Body of pancreas (tissue), 4 donors: Measurements from ENCODE around the gene TBC1D10A.
A peak's percentile ranks its signal among the peaks of the same experiment; 100 is the strongest.

Experiments used
- CTCF ChIP-seq, 7 experiments: fragments of 450-650 bp in 4 of 7; fragments of 200-600 bp in 3 of 7; sonication (generic) in 3 of 7; IDR thresholded peaks; one replicate each; pipeline ENCODE4 v1.5.1; 2016 to 2019; ENCODE audit warnings: antibody characterized with exemption in 7 of 7
- POLR2A ChIP-seq, 3 donors: fragments of 450-650 bp; IDR thresholded peaks; one replicate each; pipeline ENCODE4 v1.6.1; 2016; ENCODE audit warnings: antibody characterized with exemption in 3 of 3, mild to moderate bottlenecking in 2 of 3

GRCh38 chr22:30291058-30291892 is 35.5 kb downstream of the TBC1D10A start:
- TF ChIP-seq POLR2A (IDR thresholded peaks at IDR 0.05) = peak in 2 of 3 donors; percentile 33 to 40
- no peak for TF ChIP-seq CTCF (IDR thresholded peaks at IDR 0.05)
